ENCODE results near the gene NAP1L3. TPM values are rescaled to one million over a fixed set of nuclear protein-coding genes. Genes with fewer than 3 reads are reported as not detected.

NAP1L3 gene, protein sequence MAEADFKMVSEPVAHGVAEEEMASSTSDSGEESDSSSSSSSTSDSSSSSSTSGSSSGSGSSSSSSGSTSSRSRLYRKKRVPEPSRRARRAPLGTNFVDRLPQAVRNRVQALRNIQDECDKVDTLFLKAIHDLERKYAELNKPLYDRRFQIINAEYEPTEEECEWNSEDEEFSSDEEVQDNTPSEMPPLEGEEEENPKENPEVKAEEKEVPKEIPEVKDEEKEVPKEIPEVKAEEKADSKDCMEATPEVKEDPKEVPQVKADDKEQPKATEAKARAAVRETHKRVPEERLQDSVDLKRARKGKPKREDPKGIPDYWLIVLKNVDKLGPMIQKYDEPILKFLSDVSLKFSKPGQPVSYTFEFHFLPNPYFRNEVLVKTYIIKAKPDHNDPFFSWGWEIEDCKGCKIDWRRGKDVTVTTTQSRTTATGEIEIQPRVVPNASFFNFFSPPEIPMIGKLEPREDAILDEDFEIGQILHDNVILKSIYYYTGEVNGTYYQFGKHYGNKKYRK
- total RNA-seq (2022; extraction: Qiagen RNA extraction), result 0.25 to 0.42 TPM (median 0.29 TPM) in 5 replicates

GRCh38 chrX:93673056-93673868 lies at the start of gene NAP1L3:
Gene NAP1L3, minus strand, starts transcription at chrX:93673578. Its CDS starts 274 bp downstream, at chrX:93673304.

GRCh38 chrX:93673869-93674271 lies 492 bp upstream of the NAP1L3 start, which contains the start of gene FAM133A:
Gene FAM133A, plus strand, starts transcription at chrX:93674206. Its CDS starts 35,214 bp downstream, at chrX:93709420.

Other genes with a start within 250 kb of the NAP1L3 start
- 0.65 to 0.93 TPM (median 0.78 TPM) in 5 replicates for gene FAM133A, start 628 bp upstream of the NAP1L3 start, total RNA-seq (2022; extraction: Qiagen RNA extraction)